H1 (cell line): Measurements from ENCODE around the gene NCAPG2. TPM values are rescaled to one million over a fixed set of nuclear protein-coding genes. Genes with fewer than 3 reads are reported as not detected.
"Not testable (repeated sequence)": the region's sequence is repeated elsewhere in the genome, so short reads cannot be mapped to it uniquely, and the experiment has no call there.

Experiments
- CTCF ChIA-PET: fragments of 300-600 bp; sonication (Branson Sonifier 250); formaldehyde crosslinking; loops from one replicate; lab custom pipeline; 2021; ENCODE audit not compliant: partially characterized antibody; lab: Charles Lee
- POLR2A ChIA-PET: fragments of 300-600 bp; sonication (Branson Sonifier 250); formaldehyde crosslinking; loops from one replicate; lab custom pipeline; 2021; ENCODE audit warnings: inconsistent platforms; ENCODE audit not compliant: partially characterized antibody; lab: Charles Lee
- DNase-seq, 2 experiments: peaks; one replicate each; pipeline versions ENCODE4 v3.0.0 to v3.0.0-alpha.2; 2010 to 2022; ENCODE audit warnings: low spot score in 2 of 2, low read depth in 1 of 2, mixed read lengths in 1 of 2
- FAIRE-seq: peaks from 2 replicates; lab custom pipeline; 2011; peaks lifted over from hg19 to GRCh38; lab: Jason Lieb, UNC
- H2AFZ ChIP-seq: 2 replicates; pipeline ENCODE4 v1.8.1; 2012; ENCODE audit warnings: low read length, inconsistent platforms
- H2AK5ac ChIP-seq: 2 replicates; pipeline ENCODE4 v1.6.1; 2013; ENCODE audit warnings: low read depth, low read length
- H2BK120ac ChIP-seq: replicated peaks from 2 replicates; pipeline ENCODE3; 2013; ENCODE audit warnings: low read depth, low read length, inconsistent platforms
- H2BK12ac ChIP-seq: 2 replicates; pipeline ENCODE4 v1.6.1; 2013; ENCODE audit warnings: low read depth, low read length
- H2BK15ac ChIP-seq: 2 replicates; pipeline ENCODE4 v1.6.1; 2013; ENCODE audit warnings: low read length
- H2BK20ac ChIP-seq: 2 replicates; pipeline ENCODE4 v1.6.1; 2013; ENCODE audit warnings: low read length
- H2BK5ac ChIP-seq: 2 replicates; pipeline ENCODE4 v1.6.1; 2013; ENCODE audit warnings: low read depth, low read length
- H3K14ac ChIP-seq: 2 replicates; pipeline ENCODE4 v1.6.1; 2013; ENCODE audit warnings: inconsistent platforms; ENCODE audit not compliant: insufficient read length
- H3K18ac ChIP-seq: 2 replicates; pipeline ENCODE4 v1.6.1; 2013; ENCODE audit warnings: low read length; ENCODE audit errors: extremely low read depth
- H3K23ac ChIP-seq: 2 replicates; pipeline ENCODE4 v1.6.1; 2013; ENCODE audit warnings: inconsistent platforms; ENCODE audit not compliant: insufficient read length
- H3K23me2 ChIP-seq: 2 replicates; pipeline ENCODE4 v1.6.1; 2013; ENCODE audit warnings: low read depth, low read length
- H3K27ac ChIP-seq: 2 replicates; pipeline ENCODE4 v1.6.1; 2011; ENCODE audit warnings: low read depth, low read length, inconsistent platforms
- H3K27me3 ChIP-seq, 4 experiments: replicated peaks in 1 of 4; 1 replicate in 1 of 4; 2 replicates in 3 of 4; pipeline versions ENCODE4 v1.6.1 to v1.8.1; 2011 to 2013; ENCODE audit warnings: low read length in 3 of 4, mild to moderate bottlenecking in 3 of 4, inconsistent platforms in 2 of 4, mixed read lengths in 2 of 4, moderate library complexity in 1 of 4; ENCODE audit not compliant: control insufficient read depth in 3 of 4, insufficient read depth in 3 of 4; ENCODE audit errors: extremely low read depth in 1 of 4
- H3K36me3 ChIP-seq, 4 experiments: 2 replicates each; pipeline versions ENCODE4 v1.6.1 to v1.8.1; 2011 to 2013; ENCODE audit warnings: mild to moderate bottlenecking in 4 of 4, low read length in 3 of 4, moderate library complexity in 2 of 4, control low read depth in 1 of 4, inconsistent platforms in 1 of 4; ENCODE audit not compliant: insufficient read depth in 4 of 4, control insufficient read depth in 2 of 4
- H3K4ac ChIP-seq: replicated peaks from 2 replicates; pipeline ENCODE3; 2013; ENCODE audit warnings: low read length, low read depth, mixed read lengths, inconsistent platforms; ENCODE audit not compliant: insufficient read length
- H3K4me1 ChIP-seq, 4 experiments: replicated peaks in 1 of 4; 1 replicate in 1 of 4; 2 replicates in 3 of 4; pipeline versions ENCODE4 v1.6.1 to v1.8.1; 2011 to 2013; ENCODE audit warnings: low read length in 3 of 4, inconsistent platforms in 2 of 4, mixed read lengths in 1 of 4; ENCODE audit not compliant: insufficient read depth in 4 of 4, control insufficient read depth in 3 of 4
- H3K4me2 ChIP-seq, 2 experiments: 2 replicates each; pipeline versions ENCODE4 v1.6.1 to v1.8.1; 2011 to 2013; ENCODE audit warnings: low read depth in 2 of 2, low read length in 2 of 2, control low read depth in 1 of 2, inconsistent platforms in 1 of 2, mild to moderate bottlenecking in 1 of 2; ENCODE audit not compliant: insufficient read depth in 1 of 2
- H3K4me3 ChIP-seq, 4 experiments: fragments of 200-600, 300-600 bp in 1 of 4; sonication (generic), shearing (Covaris generic), sonication (Bioruptor Twin) in 1 of 4; 2 replicates each; pipeline versions ENCODE4 v1.5.1 to v1.8.1; 2011 to 2016; ENCODE audit warnings: low read length in 4 of 4, low read depth in 3 of 4, control low read depth in 2 of 4, inconsistent platforms in 2 of 4, mild to moderate bottlenecking in 2 of 4, mixed read lengths in 1 of 4, moderate library complexity in 1 of 4; ENCODE audit not compliant: insufficient read depth in 2 of 4; ENCODE audit errors: extremely low read depth in 1 of 4
- H3K56ac ChIP-seq: replicated peaks from 2 replicates; pipeline ENCODE3; 2013; ENCODE audit warnings: low read depth, mild to moderate bottlenecking, mixed read lengths, low read length, inconsistent platforms; ENCODE audit not compliant: insufficient read length
- H3K79me1 ChIP-seq: 2 replicates; pipeline ENCODE4 v1.6.1; 2013; ENCODE audit warnings: low read depth, low read length, control low read depth
- H3K79me2 ChIP-seq, 2 experiments: 2 replicates each; pipeline versions ENCODE4 v1.6.1 to v1.8.1; 2012 to 2013; ENCODE audit warnings: low read length in 2 of 2, mild to moderate bottlenecking in 2 of 2, inconsistent platforms in 1 of 2; ENCODE audit not compliant: insufficient read depth in 2 of 2, control insufficient read depth in 1 of 2
- H3K9ac ChIP-seq, 4 experiments: replicated peaks in 1 of 4; 1 replicate in 1 of 4; 2 replicates in 3 of 4; pipeline versions ENCODE4 v1.6.1 to v1.8.1; 2011 to 2013; ENCODE audit warnings: low read depth in 3 of 4, low read length in 3 of 4, control low read depth in 2 of 4, mild to moderate bottlenecking in 2 of 4, moderate library complexity in 2 of 4, inconsistent platforms in 1 of 4; ENCODE audit errors: extremely low read depth in 1 of 4
- H3K9me3 ChIP-seq, 2 experiments: 2 replicates each; pipeline versions ENCODE4 v1.6.1 to v1.8.1; 2012 to 2013; ENCODE audit warnings: mild to moderate bottlenecking in 2 of 2, moderate library complexity in 2 of 2, control low read depth in 1 of 2, inconsistent platforms in 1 of 2, low read depth in 1 of 2, low read length in 1 of 2, mixed read lengths in 1 of 2; ENCODE audit not compliant: insufficient read depth in 2 of 2
- H4K20me1 ChIP-seq, 2 experiments: replicated peaks in 1 of 2; 2 replicates each; pipeline versions ENCODE3 to v1.8.1; 2011 to 2013; ENCODE audit warnings: inconsistent platforms in 2 of 2, low read length in 2 of 2, mild to moderate bottlenecking in 1 of 2; ENCODE audit not compliant: insufficient read depth in 2 of 2, control insufficient read depth in 1 of 2
- H4K5ac ChIP-seq: 2 replicates; pipeline ENCODE4 v1.6.1; 2013; ENCODE audit warnings: low read length, low read depth, mixed read lengths, inconsistent platforms; ENCODE audit not compliant: insufficient read length
- H4K8ac ChIP-seq: 2 replicates; pipeline ENCODE4 v1.8.0; 2013; ENCODE audit warnings: mild to moderate bottlenecking, moderate library complexity, low read length, inconsistent platforms; ENCODE audit not compliant: insufficient read depth; ENCODE audit errors: extremely low read depth
- H4K91ac ChIP-seq: replicated peaks from 2 replicates; pipeline ENCODE3; 2013; ENCODE audit warnings: low read length, mixed read lengths, inconsistent platforms; ENCODE audit not compliant: insufficient read length
- WGBS, 2 experiments: shearing (Covaris generic) in 1 of 2; methylation state at CpG; one replicate each; pipeline versions ENCODE4 v1.1.6 to v1.1.7; 2013 to 2015; ENCODE audit warnings: low lambda C conversion rate in 2 of 2, mixed read lengths in 2 of 2, inconsistent platforms in 1 of 2, low coverage in 1 of 2, missing lambda C conversion rate in 1 of 2; ENCODE audit not compliant: insufficient replicate concordance in 2 of 2, insufficient coverage in 1 of 2, insufficient read length in 1 of 2; ENCODE audit errors: extremely low coverage in 1 of 2, missing lambda C conversion rate in 1 of 2; 5-methylcytosine and 5-hydroxymethylcytosine counted together
- polyA plus RNA-seq, 7 experiments: library from polyadenylated mRNA; depleted of rRNA in 3 of 7; stranded (reverse) in 5 of 7; unstranded in 2 of 7; fragments of >200 nt in 5 of 7; fragments of 200-250 nt in 2 of 7; gene quantifications; 1 replicate in 5 of 7; 2 replicates in 1 of 7; 4 replicates in 1 of 7; pipeline versions ENCODE4 v1.2.1 to v1.2.3, GENCODE V29; 2011 to 2013; ENCODE audit warnings: missing spikeins in 2 of 7, mixed read lengths in 2 of 7
- total RNA-seq: library from RNA; stranded (reverse); fragmentation: NEBNext Ultra II Directional; extraction: Animal tissue kit (Norgen Biotek cat#: 25700); gene quantifications from 2 replicates; pipeline ENCODE4 v1.2.1, GENCODE V29; 2021

NCAPG2 gene
- total and polyA plus RNA-seq, 2 of the 8 experiments (the other 6 are each of a cell fraction or from before 2014, with no cell fraction given), result 49.9 to 119 TPM

GRCh38 chr7:158668086-158668485, 36.5 kb downstream of the NCAPG2 start:
- H2AFZ ChIP-seq, H3K4me2 ChIP-seq, POLR2A ChIA-PET, H2AK5ac ChIP-seq, H3K27ac ChIP-seq, H4K5ac ChIP-seq, H4K91ac ChIP-seq, H2BK15ac ChIP-seq, CTCF ChIA-PET, H2BK120ac ChIP-seq, H3K18ac ChIP-seq, FAIRE-seq, H4K8ac ChIP-seq, DNase-seq, H3K4me1 ChIP-seq, H3K27me3 ChIP-seq, H3K79me2 ChIP-seq, H3K4me3 ChIP-seq, H2BK12ac ChIP-seq, H3K9ac ChIP-seq, H3K14ac ChIP-seq, H3K56ac ChIP-seq, H3K23ac ChIP-seq, H2BK20ac ChIP-seq, H2BK5ac ChIP-seq, H3K23me2 ChIP-seq, H3K4ac ChIP-seq, H3K79me1 ChIP-seq, H3K9me3 ChIP-seq: not testable (repeated sequence)
- Histone ChIP-seq H3K36me3 (peaks cover 13 to 71% (median 49%) of the 10 kb centered on the region in 4 experiments), H4K20me1 (peaks cover 3 to 11% of the 10 kb centered on the region in 2 experiments)
- 91% methylated on average over 6 of the region's 8 CpGs; no CpG with 5 or more reads in 1 of the 2 experiments for WGBS, 2 experiments

GRCh38 chr7:158666966-158667678, 37.5 kb downstream of the NCAPG2 start:
- H4K5ac ChIP-seq, H2BK15ac ChIP-seq, H3K4me1 ChIP-seq, H3K27me3 ChIP-seq, H3K23me2 ChIP-seq, H2AK5ac ChIP-seq, H3K4ac ChIP-seq, POLR2A ChIA-PET, H2BK20ac ChIP-seq, H3K4me2 ChIP-seq, H4K91ac ChIP-seq, H3K27ac ChIP-seq, H3K23ac ChIP-seq, H3K9ac ChIP-seq, H2BK5ac ChIP-seq, H2AFZ ChIP-seq, H4K8ac ChIP-seq, H2BK12ac ChIP-seq, H3K9me3 ChIP-seq, H2BK120ac ChIP-seq, CTCF ChIA-PET, H3K79me1 ChIP-seq, H3K79me2 ChIP-seq, DNase-seq, H3K18ac ChIP-seq, H3K14ac ChIP-seq, FAIRE-seq, H3K56ac ChIP-seq, H3K4me3 ChIP-seq: not testable (repeated sequence)
- peaks cover 16 to 76% (median 53%) of the 10 kb centered on the region in 4 experiments for H3K36me3 ChIP-seq
- peaks cover 6 to 11% of the 10 kb centered on the region in 2 experiments for H4K20me1 ChIP-seq
- WGBS, 2 experiments, result 86% methylated on average over 15 of the region's 24 CpGs; no CpG with 5 or more reads in 1 of the 2 experiments
